ENCODE measurements around the gene C6orf15. TPM values are rescaled to one million over a fixed set of nuclear protein-coding genes. Genes with fewer than 3 reads are reported as not detected.

The C6orf15 gene
- total RNA-seq, 1 donor from 2014 or later = not detected

DNA sequence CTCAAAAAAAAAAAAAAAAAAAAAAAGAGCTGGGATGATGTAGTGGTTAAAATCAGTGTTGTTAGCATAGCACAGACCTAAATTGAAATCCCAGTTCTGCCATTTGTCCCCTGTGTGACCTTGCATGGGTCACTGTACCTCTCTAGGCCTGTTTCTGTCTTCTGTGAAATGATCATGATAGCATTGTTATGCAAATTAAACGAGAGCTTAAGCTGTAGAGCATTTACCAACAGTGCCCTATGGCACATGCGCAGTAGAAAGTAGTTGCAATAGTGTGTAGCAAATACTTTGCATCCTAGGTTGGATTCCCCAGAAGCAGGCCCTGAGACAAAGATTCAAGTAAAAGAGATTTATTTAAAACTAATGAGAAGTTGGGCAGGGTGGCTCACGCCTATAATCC is 19.2 kb upstream of the C6orf15 start:
- no peaks in the 10 kb centered on the region for H3K27me3 ChIP-seq
- DNase-seq (ENCODE audit: low spot score) = no peak
- peaks cover 4% of the 10 kb centered on the region for H3K27me3 Mint-ChIP-seq (ENCODE audit: insufficient read depth, low read depth)
- no peak for TF ChIP-seq EZH2 (IDR thresholded peaks at IDR 0.05)
- TF ChIP-seq EZH2phosphoT487 (IDR thresholded peaks at IDR 0.05) = no peak
- H3K9ac ChIP-seq = no peak overlapping the region
- H3K9me3 Mint-ChIP-seq = no peaks in the 10 kb centered on the region
- H4K20me1 ChIP-seq (ENCODE audit: low read depth) = no peaks in the 10 kb centered on the region
- no peaks in the 10 kb centered on the region for H3K9me3 ChIP-seq (ENCODE audit: low read depth)
- H3K4me3 ChIP-seq = no peak overlapping the region
- no peak overlapping the region for H3K4me3 Mint-ChIP-seq
- peaks cover 8% of the 10 kb centered on the region for H3K4me1 Mint-ChIP-seq
- no peak overlapping the region for H2AFZ ChIP-seq (replicated peaks)
- H3K27ac Mint-ChIP-seq = no peak overlapping the region
- H3K4me2 ChIP-seq = no peak overlapping the region
- no peaks in the 10 kb centered on the region for H3K36me3 Mint-ChIP-seq
- H3K79me2 ChIP-seq (ENCODE audit: low read depth) = no peaks in the 10 kb centered on the region
- no peaks in the 10 kb centered on the region for H3K36me3 ChIP-seq
- H3K4me1 ChIP-seq = peaks cover 4% of the 10 kb centered on the region
- no peak overlapping the region for H3K27ac ChIP-seq
- H3F3A ChIP-seq (ENCODE audit: low read depth) = no peaks in the 10 kb centered on the region

DNA sequence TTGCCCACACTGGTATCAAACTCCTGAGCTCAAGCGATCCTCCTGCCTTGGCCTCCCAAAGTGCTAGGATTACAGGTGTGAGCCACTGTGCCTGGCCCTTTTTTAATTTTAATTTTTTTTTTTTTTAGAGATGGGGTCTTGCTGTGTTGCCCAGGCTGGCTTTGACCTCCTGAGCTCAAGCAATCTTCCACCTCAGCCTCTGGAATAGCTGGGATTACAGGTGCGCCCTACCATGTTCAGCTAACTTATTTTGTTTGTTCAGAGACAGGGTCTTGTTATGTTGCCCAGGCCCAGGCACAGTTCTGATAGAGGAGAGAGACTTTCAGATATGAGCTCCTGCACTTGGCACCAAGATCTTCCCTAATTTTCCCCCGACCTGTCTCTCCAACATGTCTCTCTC is 18.4 kb upstream of the C6orf15 start:
- H3K27ac Mint-ChIP-seq = no peak overlapping the region
- Histone ChIP-seq H3K36me3 (no peaks in the 10 kb centered on the region), H4K20me1 (ENCODE audit: low read depth) (no peaks in the 10 kb centered on the region), H3F3A (ENCODE audit: low read depth) (no peaks in the 10 kb centered on the region), H3K4me3 (no peak overlapping the region), H2AFZ (replicated peaks) (no peak overlapping the region), H3K27me3 (no peaks in the 10 kb centered on the region), H3K4me2 (no peak overlapping the region), H3K4me1 (peaks cover 6% of the 10 kb centered on the region), H3K27ac (no peak overlapping the region), H3K79me2 (ENCODE audit: low read depth) (no peaks in the 10 kb centered on the region), H3K9me3 (ENCODE audit: low read depth) (no peaks in the 10 kb centered on the region), H3K9ac (no peak overlapping the region)
- no peaks in the 10 kb centered on the region for H3K36me3 Mint-ChIP-seq
- peaks cover 8% of the 10 kb centered on the region for H3K4me1 Mint-ChIP-seq
- no peak overlapping the region for H3K4me3 Mint-ChIP-seq
- peaks cover 4% of the 10 kb centered on the region for H3K27me3 Mint-ChIP-seq (ENCODE audit: insufficient read depth, low read depth)
- H3K9me3 Mint-ChIP-seq = no peaks in the 10 kb centered on the region
- DNase-seq (ENCODE audit: low spot score) = no peak
- no peak for TF ChIP-seq CTCF (IDR thresholded peaks at IDR 0.05)
- TF ChIP-seq EZH2 (IDR thresholded peaks at IDR 0.05) = no peak
- no peak for TF ChIP-seq EZH2phosphoT487 (IDR thresholded peaks at IDR 0.05)

- no peaks in the 10 kb centered on the region for H4K20me1 ChIP-seq (ENCODE audit: low read depth)
- TF ChIP-seq CTCF (IDR thresholded peaks at IDR 0.05) (no peak), EZH2 (IDR thresholded peaks at IDR 0.05) (no peak), EZH2phosphoT487 (IDR thresholded peaks at IDR 0.05) (no peak)
- H2AFZ ChIP-seq (replicated peaks) = no peak overlapping the region
- Mint-ChIP-seq H3K27ac (no peak overlapping the region), H3K27me3 (ENCODE audit: insufficient read depth, low read depth) (peaks cover 6% of the 10 kb centered on the region), H3K4me1 (peaks cover 16% of the 10 kb centered on the region), H3K9me3 (no peaks in the 10 kb centered on the region), H3K4me3 (no peak overlapping the region), H3K36me3 (no peaks in the 10 kb centered on the region)
- no peak overlapping the region for H3K4me3 ChIP-seq
- H3F3A ChIP-seq (ENCODE audit: low read depth) = no peaks in the 10 kb centered on the region
- DNase-seq (ENCODE audit: low spot score) = no peak
- H3K9me3 ChIP-seq (ENCODE audit: low read depth) = no peaks in the 10 kb centered on the region
- no peaks in the 10 kb centered on the region for H3K36me3 ChIP-seq
- H3K27ac ChIP-seq = no peak overlapping the region
- no peaks in the 10 kb centered on the region for H3K79me2 ChIP-seq (ENCODE audit: low read depth)
- no peaks in the 10 kb centered on the region for H3K27me3 ChIP-seq
- no peak overlapping the region for H3K4me2 ChIP-seq
- peaks cover 13% of the 10 kb centered on the region for H3K4me1 ChIP-seq
- H3K9ac ChIP-seq = no peak overlapping the region
These were observed 16.8 kb upstream of the C6orf15 start for GRCh38 chr6:31129130-31129529.

DNA sequence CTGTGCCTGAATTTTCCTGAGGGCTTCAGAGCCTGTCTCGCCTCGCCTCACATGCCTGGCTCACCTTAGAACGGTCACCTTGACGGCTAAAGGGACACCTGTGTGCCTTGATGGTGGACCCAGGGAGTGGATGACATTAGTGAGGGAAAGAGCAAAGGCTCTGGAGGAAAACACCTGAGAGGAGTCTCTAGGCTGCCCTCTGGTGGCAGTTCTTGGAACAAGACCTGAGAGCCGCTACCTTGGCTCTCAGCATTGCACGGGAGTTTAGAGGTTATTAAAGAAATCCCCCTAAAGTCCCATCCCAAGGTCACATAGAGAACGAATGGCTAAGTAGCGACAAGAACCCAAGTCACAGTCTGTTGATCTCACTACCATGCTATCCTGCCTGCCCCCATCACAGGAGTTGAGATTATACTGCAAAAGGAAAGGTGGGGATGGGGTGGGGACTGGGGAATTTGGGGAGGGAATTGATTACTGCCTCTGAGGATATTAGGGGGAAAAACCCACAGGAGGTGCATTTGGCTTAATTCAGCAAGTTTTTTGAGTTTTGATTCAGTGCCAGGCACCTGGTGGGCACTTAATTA is 15.8 kb upstream of the C6orf15 start:
- no peak overlapping the region for H3K9ac ChIP-seq
- H3K4me2 ChIP-seq = no peak overlapping the region
- Mint-ChIP-seq H3K36me3 (no peaks in the 10 kb centered on the region), H3K9me3 (no peaks in the 10 kb centered on the region), H3K4me3 (no peak overlapping the region), H3K27ac (peak overlapping the region; percentile 78), H3K27me3 (ENCODE audit: insufficient read depth, low read depth) (peaks cover 9% of the 10 kb centered on the region), H3K4me1 (peaks cover 20% of the 10 kb centered on the region)
- no peak overlapping the region for H3K27ac ChIP-seq
- H3K27me3 ChIP-seq = no peaks in the 10 kb centered on the region
- H2AFZ ChIP-seq (replicated peaks) = no peak overlapping the region
- no peaks in the 10 kb centered on the region for H3F3A ChIP-seq (ENCODE audit: low read depth)
- peak; percentile 78 for TF ChIP-seq CTCF (IDR thresholded peaks at IDR 0.05)
- TF ChIP-seq EZH2 (IDR thresholded peaks at IDR 0.05) = no peak
- no peak for TF ChIP-seq EZH2phosphoT487 (IDR thresholded peaks at IDR 0.05)
- H4K20me1 ChIP-seq (ENCODE audit: low read depth) = no peaks in the 10 kb centered on the region
- H3K4me3 ChIP-seq = no peak overlapping the region
- no peaks in the 10 kb centered on the region for H3K36me3 ChIP-seq
- no peaks in the 10 kb centered on the region for H3K9me3 ChIP-seq (ENCODE audit: low read depth)
- DNase-seq (ENCODE audit: low spot score) = peak; percentile 80
- H3K79me2 ChIP-seq (ENCODE audit: low read depth) = no peaks in the 10 kb centered on the region
- H3K4me1 ChIP-seq = peaks cover 13% of the 10 kb centered on the region
